SK-N-MC (cell line): ENCODE measurements around the gene SEC22A.

Experiments used
- EZH2 ChIP-seq: fragments of 200-600 bp; sonication (generic); IDR thresholded peaks from one replicate; pipeline ENCODE4 v1.6.1; 2017; ENCODE audit warnings: antibody characterized with exemption
- POLR2AphosphoS5 ChIP-seq: IDR thresholded peaks from 2 replicates; pipeline ENCODE4 v1.6.1; 2012; ENCODE audit warnings: mild to moderate bottlenecking, low read depth, low read length, borderline replicate concordance

GRCh38 chr3:123180791-123181190 is 21.0 kb upstream of the SEC22A start:
- TF ChIP-seq EZH2, result no peak
- no peak for TF ChIP-seq POLR2AphosphoS5
